Measurements from ENCODE around the gene CLIP1.

GRCh38 chr12:122399592-122400373 is 22.7 kb downstream of the CLIP1 start:
- TF ChIP-seq TCF7L2 (IDR thresholded peaks at IDR 0.05; ENCODE audit: borderline replicate concordance, extremely low read depth, insufficient read depth, insufficient read length) (no peak), EZH2 (IDR thresholded peaks at IDR 0.05) (no peak)

All from HCT116 (cell line).